Mesenchymal stem cell (in vitro differentiated cells and primary cell): ENCODE results near the gene AADAT.
"Not testable (repeated sequence)": the region's sequence is repeated elsewhere in the genome, so short reads cannot be mapped to it uniquely, and the experiment has no call there.

Experiments
- DNase-seq: peaks from one replicate; pipeline ENCODE4 v3.0.0-alpha.2; 2013
- H2AFZ ChIP-seq: one replicate; pipeline ENCODE4 v1.6.1; 2013; ENCODE audit warnings: low read depth, mild to moderate bottlenecking, control low read depth, inconsistent platforms, low read length, moderate library complexity
- H2AK5ac ChIP-seq: 2 replicates; pipeline ENCODE4 v1.6.1; 2013; ENCODE audit warnings: low read length, moderate library complexity, mild to moderate bottlenecking, inconsistent platforms; ENCODE audit not compliant: severe bottlenecking
- H2BK120ac ChIP-seq: one replicate; pipeline ENCODE4 v1.6.1; 2013; ENCODE audit warnings: low read depth, mild to moderate bottlenecking, inconsistent platforms, low read length, moderate library complexity
- H2BK12ac ChIP-seq, 2 experiments: one replicate each; pipeline ENCODE4 v1.6.1; 2013; ENCODE audit warnings: inconsistent platforms in 2 of 2, low read length in 2 of 2, mild to moderate bottlenecking in 2 of 2, moderate library complexity in 2 of 2, control low read depth in 1 of 2
- H2BK15ac ChIP-seq: one replicate; pipeline ENCODE4 v1.6.1; 2013; ENCODE audit warnings: mild to moderate bottlenecking, low read depth, inconsistent platforms; ENCODE audit not compliant: poor library complexity, severe bottlenecking
- H2BK5ac ChIP-seq: 2 replicates; pipeline ENCODE4 v1.6.1; 2013; ENCODE audit warnings: low read depth, mild to moderate bottlenecking, low read length, control low read depth, inconsistent platforms; ENCODE audit not compliant: poor library complexity, severe bottlenecking
- H3K14ac ChIP-seq, 2 experiments: one replicate each; pipeline ENCODE4 v1.6.1; 2013; ENCODE audit warnings: inconsistent platforms in 2 of 2, low read length in 2 of 2, control low read depth in 1 of 2, mild to moderate bottlenecking in 1 of 2, moderate library complexity in 1 of 2
- H3K18ac ChIP-seq, 2 experiments: one replicate each; pipeline ENCODE4 v1.6.1; 2013; ENCODE audit warnings: inconsistent platforms in 2 of 2, low read length in 2 of 2, control low read depth in 1 of 2, low read depth in 1 of 2, mild to moderate bottlenecking in 1 of 2
- H3K23ac ChIP-seq, 2 experiments: one replicate each; pipeline ENCODE4 v1.6.1; 2013; ENCODE audit warnings: inconsistent platforms in 2 of 2, low read length in 2 of 2, mild to moderate bottlenecking in 2 of 2, moderate library complexity in 2 of 2, control low read depth in 1 of 2
- H3K27ac ChIP-seq: 2 replicates; pipeline ENCODE4 v1.5.1; 2013; ENCODE audit warnings: mild to moderate bottlenecking, moderate library complexity, low read length, control low read depth, inconsistent platforms; ENCODE audit not compliant: poor library complexity, severe bottlenecking
- H3K27me3 ChIP-seq, 2 experiments: 2 replicates each; pipeline versions ENCODE4 v1.6.1 to v1.7.0; 2013; ENCODE audit warnings: low read length in 2 of 2, mild to moderate bottlenecking in 2 of 2, moderate library complexity in 2 of 2, control low read depth in 1 of 2, inconsistent platforms in 1 of 2; ENCODE audit not compliant: control insufficient read depth in 1 of 2, insufficient read depth in 1 of 2
- H3K36me3 ChIP-seq, 2 experiments: 2 replicates each; pipeline versions ENCODE4 v1.6.1 to v1.7.0; 2013; ENCODE audit warnings: low read length in 2 of 2, control low read depth in 1 of 2, inconsistent platforms in 1 of 2, low read depth in 1 of 2, mild to moderate bottlenecking in 1 of 2; ENCODE audit not compliant: insufficient read depth in 2 of 2, control insufficient read depth in 1 of 2
- H3K4ac ChIP-seq, 2 experiments: one replicate each; pipeline ENCODE4 v1.6.1; 2013; ENCODE audit warnings: inconsistent platforms in 2 of 2, low read length in 2 of 2, mild to moderate bottlenecking in 2 of 2, moderate library complexity in 2 of 2, control low read depth in 1 of 2, low read depth in 1 of 2
- H3K4me1 ChIP-seq: 2 replicates; pipeline ENCODE4 v1.6.1; 2013; ENCODE audit warnings: low read depth, low read length, control low read depth; ENCODE audit not compliant: control insufficient read depth, insufficient read depth
- H3K4me2 ChIP-seq: 2 replicates; pipeline ENCODE4 v1.6.1; 2013; ENCODE audit warnings: low read length, mild to moderate bottlenecking, inconsistent platforms; ENCODE audit not compliant: poor library complexity, severe bottlenecking
- H3K4me3 ChIP-seq, 2 experiments: 2 replicates each; pipeline versions ENCODE4 v1.5.1 to v1.7.0; 2013; ENCODE audit warnings: low read length in 2 of 2, mild to moderate bottlenecking in 2 of 2, control low read depth in 1 of 2, low read depth in 1 of 2; ENCODE audit not compliant: insufficient read depth in 1 of 2
- H3K79me1 ChIP-seq: replicated peaks from 2 replicates; pipeline ENCODE4 v1.6.1; 2013; ENCODE audit warnings: mild to moderate bottlenecking, control low read depth, low read length, inconsistent platforms; ENCODE audit not compliant: poor library complexity, severe bottlenecking
- H3K9ac ChIP-seq: 2 replicates; pipeline ENCODE4 v1.7.0; 2013; ENCODE audit warnings: mild to moderate bottlenecking, low read length, moderate library complexity
- H3K9me3 ChIP-seq: 2 replicates; pipeline ENCODE4 v1.7.0; 2013; ENCODE audit warnings: mild to moderate bottlenecking, low read length; ENCODE audit not compliant: control insufficient read depth
- H4K8ac ChIP-seq: one replicate; pipeline ENCODE4 v1.6.1; 2013; ENCODE audit warnings: inconsistent platforms, mild to moderate bottlenecking, low read length, moderate library complexity
- H4K91ac ChIP-seq: one replicate; pipeline ENCODE4 v1.6.1; 2013; ENCODE audit warnings: mild to moderate bottlenecking, low read length, inconsistent platforms
- WGBS: methylation state at CpG from one replicate; pipeline ENCODE4 v1.1.7; 2013; ENCODE audit warnings: mixed read lengths; 5-methylcytosine and 5-hydroxymethylcytosine counted together

Gene AADAT

DNA sequence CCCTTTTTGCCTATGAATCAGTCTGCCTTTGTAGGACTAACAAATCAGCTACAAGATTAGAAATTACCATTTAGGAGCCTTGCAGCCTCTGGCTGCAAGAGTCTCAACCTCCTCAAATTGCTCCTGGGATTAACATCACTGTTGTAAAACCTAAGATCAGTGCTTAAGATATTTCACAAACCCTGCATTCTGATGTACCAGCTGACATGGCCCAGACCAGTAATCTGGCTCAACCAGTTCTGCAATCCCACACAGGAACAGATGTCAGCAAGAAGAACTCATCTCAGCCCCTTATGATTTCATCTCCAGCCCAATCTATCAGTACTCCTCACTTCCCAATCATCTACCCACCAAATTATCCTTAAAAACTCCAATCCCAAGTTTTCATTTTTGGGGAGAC is 32.5 kb upstream of the AADAT start:
- Histone ChIP-seq H3K4me1 (no peaks in the 10 kb centered on the region), H3K79me1 (no peaks in the 10 kb centered on the region), H3K14ac (no peak overlapping the region), H3K9me3 (no peaks in the 10 kb centered on the region), H3K4me2 (no peak overlapping the region), H4K91ac (no peak overlapping the region), H4K8ac (no peak overlapping the region), H2AK5ac (no peak overlapping the region), H2AFZ (no peak overlapping the region), H3K4me3 (no peak overlapping the region), H3K23ac (no peak overlapping the region), H3K4ac (no peak overlapping the region), H2BK120ac (no peak overlapping the region), H3K36me3 (no peaks in the 10 kb centered on the region), H2BK5ac (no peak overlapping the region), H2BK15ac (no peak overlapping the region), H2BK12ac (no peak overlapping the region), H3K27ac (no peak overlapping the region), H3K18ac (no peak overlapping the region), H3K9ac (no peak overlapping the region), H3K27me3 (no peaks in the 10 kb centered on the region)
- DNase-seq: no peak

DNA sequence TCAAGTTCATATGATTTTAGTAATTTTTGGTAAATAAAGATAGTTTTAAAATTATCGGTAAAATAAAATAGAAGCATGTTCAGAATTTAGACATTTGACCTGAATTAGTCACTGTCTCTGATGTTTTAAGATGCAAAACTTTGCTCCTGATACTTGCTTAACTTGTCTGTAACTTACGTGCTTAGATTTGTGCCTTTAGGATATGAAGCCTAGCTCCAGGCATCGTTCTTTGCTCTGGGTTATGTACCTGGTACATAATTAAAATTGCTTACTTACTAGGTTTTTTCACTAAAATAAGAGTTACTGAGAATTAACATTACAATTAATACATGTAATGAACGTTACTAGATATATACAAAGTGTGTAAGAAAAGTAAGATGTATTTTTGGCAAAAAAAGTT is 24.9 kb upstream of the AADAT start:
- H3K27ac ChIP-seq: no peak overlapping the region
- no peak overlapping the region for H4K8ac ChIP-seq
- H3K4ac ChIP-seq: no peak overlapping the region
- H3K4me3 ChIP-seq: no peak overlapping the region
- H3K27me3 ChIP-seq: peaks cover 0 to 2% of the 10 kb centered on the region in 2 experiments
- no peak overlapping the region for H3K14ac ChIP-seq
- 85% methylated on average over 3 of the region's 4 CpGs for WGBS
- no peak overlapping the region for H2BK5ac ChIP-seq
- no peak overlapping the region for H2AK5ac ChIP-seq
- no peak overlapping the region for H3K9ac ChIP-seq
- H3K4me1 ChIP-seq: no peaks in the 10 kb centered on the region
- H3K36me3 ChIP-seq: no peaks in the 10 kb centered on the region
- no peak overlapping the region for H3K23ac ChIP-seq
- H3K4me2 ChIP-seq: no peak overlapping the region
- H3K79me1 ChIP-seq: no peaks in the 10 kb centered on the region
- no peak for DNase-seq
- no peaks in the 10 kb centered on the region for H3K9me3 ChIP-seq
- H2AFZ ChIP-seq: no peak overlapping the region
- no peak overlapping the region for H3K18ac ChIP-seq
- H2BK15ac ChIP-seq: no peak overlapping the region
- H2BK12ac ChIP-seq: no peak overlapping the region
- H4K91ac ChIP-seq: no peak overlapping the region
- no peak overlapping the region for H2BK120ac ChIP-seq

DNA sequence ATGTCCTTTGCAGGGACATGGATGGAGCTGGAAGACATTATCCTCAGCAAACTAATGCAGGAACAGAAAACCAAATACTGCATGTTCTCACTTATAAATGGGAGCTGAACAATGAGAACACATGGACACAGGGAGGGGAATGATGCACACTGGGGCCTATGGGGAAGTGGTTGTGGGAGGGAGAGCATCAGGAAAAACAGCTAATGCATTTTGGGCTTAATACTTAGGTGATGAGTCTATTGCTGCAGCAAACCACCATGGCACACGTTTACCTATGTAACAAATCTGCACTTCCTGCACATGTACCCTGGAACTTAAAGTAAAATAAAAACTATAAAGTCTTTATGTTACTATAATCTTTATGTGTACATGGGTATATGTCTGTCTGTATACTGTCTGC is 24.4 kb upstream of the AADAT start:
- not testable (repeated sequence) for H3K4me2 ChIP-seq, H3K4ac ChIP-seq, H4K91ac ChIP-seq, H2BK5ac ChIP-seq, H2BK15ac ChIP-seq, H3K79me1 ChIP-seq, H3K27ac ChIP-seq, H3K23ac ChIP-seq, H3K14ac ChIP-seq, H3K4me1 ChIP-seq, H3K27me3 ChIP-seq, H2AK5ac ChIP-seq, H3K36me3 ChIP-seq, H2BK12ac ChIP-seq, H3K9ac ChIP-seq, H3K9me3 ChIP-seq, H3K4me3 ChIP-seq, H4K8ac ChIP-seq, H3K18ac ChIP-seq, H2BK120ac ChIP-seq, DNase-seq, H2AFZ ChIP-seq
- WGBS: no CpG with 5 or more reads among the region's 1 CpG

DNA sequence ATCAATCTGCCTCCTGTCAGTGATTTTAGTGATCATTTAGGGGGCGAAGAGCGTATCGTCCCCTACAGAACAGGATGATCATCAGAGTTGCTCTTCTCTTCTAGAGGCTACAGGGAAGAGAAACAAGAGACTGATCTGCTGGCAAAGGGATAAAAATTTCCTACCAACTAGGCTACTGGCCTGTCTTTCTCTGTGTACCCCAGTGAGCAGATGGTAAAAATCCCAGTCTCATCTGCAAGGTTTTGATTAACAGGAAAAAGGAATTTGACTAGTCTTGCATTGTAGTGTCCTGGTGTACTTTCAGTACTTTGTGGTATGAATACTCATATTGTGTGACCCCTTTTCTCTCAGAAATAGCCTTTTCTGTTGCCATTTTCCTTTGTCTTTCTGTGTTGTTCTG is 21.8 kb upstream of the AADAT start:
- no peak overlapping the region for H2AFZ ChIP-seq
- H3K27ac ChIP-seq: no peak overlapping the region
- no peak overlapping the region for H3K14ac ChIP-seq
- H3K18ac ChIP-seq: no peak overlapping the region
- no peaks in the 10 kb centered on the region for H3K36me3 ChIP-seq
- H2BK5ac ChIP-seq: no peak overlapping the region
- no peak overlapping the region for H3K4me2 ChIP-seq
- no peak overlapping the region for H2BK120ac ChIP-seq
- no peak overlapping the region for H2BK12ac ChIP-seq
- no peak overlapping the region for H3K9ac ChIP-seq
- H3K9me3 ChIP-seq: no peaks in the 10 kb centered on the region
- H2AK5ac ChIP-seq: no peak overlapping the region
- H2BK15ac ChIP-seq: no peak overlapping the region
- H3K79me1 ChIP-seq: no peaks in the 10 kb centered on the region
- no peak overlapping the region for H4K91ac ChIP-seq
- DNase-seq: no peak
- no peaks in the 10 kb centered on the region for H3K4me1 ChIP-seq
- no peak overlapping the region for H3K4me3 ChIP-seq
- H4K8ac ChIP-seq: no peak overlapping the region
- peaks cover 0 to 2% of the 10 kb centered on the region in 2 experiments for H3K27me3 ChIP-seq
- H3K4ac ChIP-seq: no peak overlapping the region
- 95% methylated on average over 3 of the region's 3 CpGs for WGBS
- no peak overlapping the region for H3K23ac ChIP-seq
